Astrocyte (in vitro differentiated cells and primary cell): Measurements from ENCODE around the gene TRMT61A.

Experiments
- CTCF ChIP-seq: IDR thresholded peaks from 2 replicates; pipeline ENCODE4 v1.5.1; 2011; ENCODE audit warnings: low read depth, mild to moderate bottlenecking, inconsistent platforms, low read length, moderate library complexity; ENCODE audit not compliant: insufficient read depth
- EZH2 ChIP-seq: IDR thresholded peaks from 2 replicates; pipeline ENCODE4 v1.6.1; 2012; ENCODE audit warnings: mild to moderate bottlenecking, low read length, inconsistent platforms; ENCODE audit not compliant: insufficient read depth

GRCh38 chr14:103574707-103575285 lies 45.8 kb downstream of the TRMT61A start:
- TF ChIP-seq CTCF (no peak), EZH2 (no peak)
